Lung (tissue), 12 donors: ENCODE measurements around the gene NANS. TPM values are rescaled to one million over a fixed set of nuclear protein-coding genes. Genes with fewer than 3 reads are reported as not detected.

Source experiments
- ATAC-seq: fragments of 200-7000 bp; cut with Tn5 transposase; one replicate; pipeline ENCODE4 v1.9.1; 2020; ENCODE audit warnings: moderate number of reproducible peaks; ENCODE audit not compliant: insufficient read depth, low FRiP score
- DNase-seq, 3 donors: peaks; one replicate each; pipeline ENCODE4 v3.0.0-alpha.2; 2013 to 2017
- H3K27ac ChIP-seq, 2 donors: one replicate each; pipeline ENCODE4 v1.5.1; 2013; ENCODE audit warnings: mild to moderate bottlenecking in 2 of 2, moderate library complexity in 2 of 2, control low read depth in 1 of 2, inconsistent platforms in 1 of 2, low read depth in 1 of 2, low read length in 1 of 2
- H3K27me3 ChIP-seq, 3 donors: one replicate each; pipeline ENCODE4 v1.5.1; 2013; ENCODE audit warnings: low read length in 2 of 3; ENCODE audit not compliant: control insufficient read depth in 3 of 3, insufficient read depth in 3 of 3
- H3K36me3 ChIP-seq, 4 donors: one replicate each; pipeline ENCODE4 v1.5.1; 2013; ENCODE audit warnings: low read length in 4 of 4, mild to moderate bottlenecking in 1 of 4, moderate library complexity in 1 of 4; ENCODE audit not compliant: control insufficient read depth in 4 of 4, insufficient read depth in 4 of 4
- H3K4me1 ChIP-seq, 5 donors: one replicate each; pipeline ENCODE4 v1.5.1; 2013; ENCODE audit warnings: low read length in 5 of 5, mild to moderate bottlenecking in 2 of 5, moderate library complexity in 1 of 5; ENCODE audit not compliant: control insufficient read depth in 5 of 5, insufficient read depth in 5 of 5
- H3K4me3 ChIP-seq: one replicate; pipeline ENCODE4 v1.5.1; 2013; ENCODE audit warnings: mild to moderate bottlenecking, control low read depth, moderate library complexity
- H3K9ac ChIP-seq, 2 donors: one replicate each; pipeline ENCODE4 v1.5.1; 2013; ENCODE audit warnings: low read length in 2 of 2, control low read depth in 1 of 2; ENCODE audit not compliant: insufficient read depth in 1 of 2
- H3K9me3 ChIP-seq, 4 donors: one replicate each; pipeline ENCODE4 v1.5.1; 2013; ENCODE audit warnings: low read length in 3 of 4, mild to moderate bottlenecking in 1 of 4, moderate library complexity in 1 of 4; ENCODE audit not compliant: control insufficient read depth in 4 of 4, insufficient read depth in 3 of 4
- WGBS, 2 donors: extraction: QIAGEN DNeasy Blood & Tissue Kit; methylation state at CpG; one replicate each; pipeline ENCODE4 v1.1.7; 2013; 5-methylcytosine and 5-hydroxymethylcytosine counted together
- polyA plus RNA-seq, 2 donors: library from polyadenylated mRNA; stranded (reverse); fragments of 200-250 nt; gene quantifications; one replicate each; pipeline ENCODE4 v1.2.1, GENCODE V29; 2013
- total RNA-seq, 2 donors: library from RNA; depleted of rRNA in 1 of 2; stranded (reverse); fragments of >200 nt in 1 of 2; gene quantifications; one replicate each; pipeline ENCODE4 v1.2.1, GENCODE V29; 2014 to 2021
- TF ChIP-seq, protein P1 (sequence below): IDR thresholded peaks from 2 replicates; pipeline ENCODE4 v1.5.1; 2012; ENCODE audit warnings: mild to moderate bottlenecking; ENCODE audit errors: control extremely low read depth, extremely low read depth
- donor health status: control.
- donor health status: control.
- donor health status: Bipolar disorder and iron deficiency.
- donor health status: healthy.
- donor health status: DM: yes; HTN: yes; CAD: no.

The NANS gene
- total and polyA plus RNA-seq, 4 donors: 50.6 to 109 (median 74.4) TPM

DNA sequence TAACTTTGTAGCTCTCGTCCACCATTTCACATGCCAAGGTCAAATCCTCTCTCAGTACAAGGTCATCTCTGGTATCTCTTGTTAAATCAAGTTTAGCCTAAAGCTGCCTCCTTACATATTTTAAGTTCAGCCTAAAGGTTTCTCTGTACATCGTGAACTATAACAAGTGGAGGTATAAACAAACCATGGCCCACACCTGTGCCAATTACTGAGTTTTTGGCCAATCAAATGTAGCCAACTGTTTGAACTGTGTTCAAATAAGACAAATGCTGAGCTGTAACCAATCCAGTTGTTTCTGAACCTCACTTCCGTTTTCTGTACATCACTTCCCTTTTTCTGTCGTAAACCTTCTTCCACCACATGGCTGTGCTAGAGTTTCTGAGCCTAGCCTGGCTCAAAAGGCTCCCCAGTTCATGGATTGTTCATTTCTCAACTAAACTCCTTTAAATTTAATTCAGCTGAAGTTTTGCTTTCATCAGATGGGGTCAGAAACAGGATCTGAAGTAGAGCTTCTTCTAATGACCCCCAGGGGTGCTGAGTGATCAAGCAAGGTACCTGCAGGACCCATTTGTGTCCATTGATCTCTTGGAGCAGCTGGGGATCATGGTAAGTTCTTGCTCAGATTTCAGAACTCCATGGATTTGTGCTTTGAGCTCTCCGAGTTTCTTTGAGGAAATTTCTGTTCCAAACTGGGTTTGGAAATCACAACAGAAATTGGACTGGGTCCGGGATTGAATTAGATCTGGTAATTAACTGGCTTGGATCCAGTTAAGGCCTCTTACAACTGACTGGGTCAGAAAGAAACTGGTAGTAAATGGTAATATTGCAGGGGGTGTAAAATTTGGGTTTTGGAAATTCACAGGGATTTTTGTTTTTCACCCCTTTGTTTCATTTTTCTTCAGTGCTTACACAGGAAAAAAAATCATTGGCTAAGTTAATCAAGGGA, 11.0 kb upstream of the NANS start:
- Histone ChIP-seq H3K27ac (no peak overlapping the region), H3K9me3 (no peaks in the 10 kb centered on the region), H3K9ac (no peak overlapping the region), H3K4me1 (peaks cover 0 to 4% (median 0%) of the 10 kb centered on the region in 5 donors), H3K4me3 (no peak overlapping the region), H3K27me3 (no peaks in the 10 kb centered on the region), H3K36me3 (no peaks in the 10 kb centered on the region)
- ATAC-seq: no peak
- peak in 1 of 3 donors; percentile 10 for DNase-seq
- TF ChIP-seq, protein P1, sequence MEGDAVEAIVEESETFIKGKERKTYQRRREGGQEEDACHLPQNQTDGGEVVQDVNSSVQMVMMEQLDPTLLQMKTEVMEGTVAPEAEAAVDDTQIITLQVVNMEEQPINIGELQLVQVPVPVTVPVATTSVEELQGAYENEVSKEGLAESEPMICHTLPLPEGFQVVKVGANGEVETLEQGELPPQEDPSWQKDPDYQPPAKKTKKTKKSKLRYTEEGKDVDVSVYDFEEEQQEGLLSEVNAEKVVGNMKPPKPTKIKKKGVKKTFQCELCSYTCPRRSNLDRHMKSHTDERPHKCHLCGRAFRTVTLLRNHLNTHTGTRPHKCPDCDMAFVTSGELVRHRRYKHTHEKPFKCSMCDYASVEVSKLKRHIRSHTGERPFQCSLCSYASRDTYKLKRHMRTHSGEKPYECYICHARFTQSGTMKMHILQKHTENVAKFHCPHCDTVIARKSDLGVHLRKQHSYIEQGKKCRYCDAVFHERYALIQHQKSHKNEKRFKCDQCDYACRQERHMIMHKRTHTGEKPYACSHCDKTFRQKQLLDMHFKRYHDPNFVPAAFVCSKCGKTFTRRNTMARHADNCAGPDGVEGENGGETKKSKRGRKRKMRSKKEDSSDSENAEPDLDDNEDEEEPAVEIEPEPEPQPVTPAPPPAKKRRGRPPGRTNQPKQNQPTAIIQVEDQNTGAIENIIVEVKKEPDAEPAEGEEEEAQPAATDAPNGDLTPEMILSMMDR: no peak
- WGBS, 2 donors: 41 to 55% methylated on average over 6 of the region's 6 CpGs

DNA sequence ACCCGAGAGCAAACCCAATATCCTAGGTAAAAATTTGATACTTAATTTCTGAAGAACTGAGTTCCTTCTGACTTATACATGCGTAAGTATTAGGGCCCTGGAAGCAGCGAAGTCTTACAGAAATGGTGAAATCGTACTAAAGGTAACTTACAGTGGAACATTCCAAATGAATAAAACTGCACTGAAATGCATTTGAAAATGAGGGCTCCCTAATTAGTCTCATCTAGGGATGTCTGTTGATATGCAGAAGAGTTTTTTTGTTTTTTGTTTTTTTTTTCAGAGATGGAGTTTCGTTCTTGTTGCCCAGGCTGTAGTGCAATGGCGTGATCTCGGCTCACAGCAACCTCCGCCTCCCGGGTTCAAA, 10.4 kb upstream of the NANS start:
- no peak overlapping the region for H3K4me3 ChIP-seq
- WGBS, 2 donors: 87 to 91% methylated on average over 9 of the region's 9 CpGs

DNA sequence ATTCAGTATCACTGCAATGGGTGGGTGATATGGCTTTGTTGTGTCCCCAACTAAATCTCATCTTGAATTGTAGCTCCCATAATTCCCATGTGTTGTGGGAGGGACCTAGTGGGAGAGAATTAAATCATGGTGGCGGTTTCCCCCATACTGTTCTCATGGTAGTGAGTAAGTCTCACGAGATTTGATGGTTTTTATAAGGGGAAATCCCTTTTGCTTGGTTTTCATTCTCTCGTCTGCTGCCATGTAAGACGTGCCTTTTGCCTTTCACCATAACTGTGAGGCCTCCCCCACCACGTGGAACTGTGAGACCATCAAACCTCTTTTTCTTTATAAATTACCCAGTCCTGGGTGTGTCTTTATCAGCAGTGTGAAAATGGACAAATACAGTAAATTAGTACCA, 9.5 kb upstream of the NANS start:
- H3K36me3 ChIP-seq: no peaks in the 10 kb centered on the region
- ATAC-seq: no peak
- H3K9me3 ChIP-seq: no peaks in the 10 kb centered on the region

More for the DNA sequence above, 10.4 kb upstream of the NANS start:
- Histone ChIP-seq H3K36me3 (no peaks in the 10 kb centered on the region), H3K27ac (no peak overlapping the region), H3K9me3 (no peaks in the 10 kb centered on the region), H3K27me3 (no peaks in the 10 kb centered on the region), H3K4me1 (peaks cover 0 to 4% (median 0%) of the 10 kb centered on the region in 5 donors), H3K9ac (no peak overlapping the region)
- TF ChIP-seq, protein P1: no peak
- DNase-seq (no peak), ATAC-seq (no peak)

More for the DNA sequence above, 9.5 kb upstream of the NANS start:
- H3K9ac ChIP-seq: no peak overlapping the region
- peaks cover 0 to 4% (median 0%) of the 10 kb centered on the region in 5 donors for H3K4me1 ChIP-seq
- TF ChIP-seq, protein P1: no peak
- H3K27me3 ChIP-seq: no peaks in the 10 kb centered on the region
- WGBS, 2 donors: 85 to 86% methylated on average over 5 of the region's 5 CpGs
- no peak for DNase-seq
- no peak overlapping the region for H3K4me3 ChIP-seq
- H3K27ac ChIP-seq: no peak overlapping the region
